Liver (tissue), 9 donors: ENCODE measurements around the gene ANXA10. TPM values are rescaled to one million over a fixed set of nuclear protein-coding genes. Genes with fewer than 3 reads are reported as not detected.

Source experiments
- DNase-seq: peaks from one replicate; pipeline ENCODE4 v3.0.0-alpha.2; 2017; ENCODE audit warnings: low spot score
- H3K27ac ChIP-seq, 2 donors: one replicate each; pipeline ENCODE4 v1.7.0; 2013; ENCODE audit warnings: inconsistent platforms in 2 of 2, low read length in 2 of 2, control low read depth in 1 of 2, low read depth in 1 of 2, mild to moderate bottlenecking in 1 of 2
- H3K27me3 ChIP-seq, 4 donors: one replicate each; pipeline versions ENCODE4 v1.6.1 to v1.7.0; 2013; ENCODE audit warnings: low read length in 3 of 4, inconsistent platforms in 1 of 4, mild to moderate bottlenecking in 1 of 4, moderate library complexity in 1 of 4; ENCODE audit not compliant: control insufficient read depth in 4 of 4, insufficient read depth in 4 of 4
- H3K36me3 ChIP-seq, 4 donors: one replicate each; pipeline versions ENCODE4 v1.6.1 to v1.7.0; 2013; ENCODE audit warnings: low read length in 3 of 4, mild to moderate bottlenecking in 3 of 4, low read depth in 1 of 4, moderate library complexity in 1 of 4; ENCODE audit not compliant: control insufficient read depth in 4 of 4, insufficient read depth in 3 of 4
- H3K4me1 ChIP-seq, 4 donors: one replicate each; pipeline versions ENCODE4 v1.6.1 to v1.7.0; 2013; ENCODE audit warnings: low read length in 3 of 4, mild to moderate bottlenecking in 3 of 4, moderate library complexity in 1 of 4; ENCODE audit not compliant: control insufficient read depth in 4 of 4, insufficient read depth in 4 of 4
- H3K4me3 ChIP-seq, 3 donors: one replicate each; pipeline versions ENCODE4 v1.6.1 to v1.7.0; 2013; ENCODE audit warnings: low read length in 3 of 3, control low read depth in 1 of 3, low read depth in 1 of 3, mild to moderate bottlenecking in 1 of 3
- H3K9ac ChIP-seq, 2 donors: one replicate each; pipeline ENCODE4 v1.7.0; 2013; ENCODE audit warnings: low read length in 2 of 2, mild to moderate bottlenecking in 2 of 2, moderate library complexity in 2 of 2, control low read depth in 1 of 2, low read depth in 1 of 2
- H3K9me3 ChIP-seq, 4 donors: one replicate each; pipeline versions ENCODE4 v1.6.1 to v1.7.0; 2013; ENCODE audit warnings: low read length in 3 of 4; ENCODE audit not compliant: control insufficient read depth in 4 of 4
- ATF3 ChIP-seq: IDR thresholded peaks from 2 replicates; pipeline ENCODE4 v1.6.1; 2016; ENCODE audit warnings: antibody characterized with exemption
- FOXA2 ChIP-seq: IDR thresholded peaks from 2 replicates; pipeline ENCODE4 v1.6.1; 2016; ENCODE audit warnings: antibody characterized with exemption
- HNF4G ChIP-seq: IDR thresholded peaks from 2 replicates; pipeline ENCODE4 v1.6.1; 2016; ENCODE audit warnings: antibody characterized with exemption
- JUND ChIP-seq, 2 donors: IDR thresholded peaks; 2 replicates each; pipeline ENCODE4 v1.6.1; 2016; ENCODE audit warnings: antibody characterized with exemption in 2 of 2
- RAD21 ChIP-seq, 2 donors: IDR thresholded peaks; 2 replicates each; pipeline ENCODE4 v1.6.1; 2016; ENCODE audit warnings: antibody characterized with exemption in 2 of 2, mild to moderate bottlenecking in 2 of 2
- REST ChIP-seq: IDR thresholded peaks from 2 replicates; pipeline ENCODE4 v1.6.1; 2016; ENCODE audit warnings: antibody characterized with exemption, mild to moderate bottlenecking
- SP1 ChIP-seq: IDR thresholded peaks from 2 replicates; pipeline ENCODE4 v1.6.1; 2018; ENCODE audit warnings: antibody characterized with exemption, mild to moderate bottlenecking
- TAF1 ChIP-seq: conservative IDR thresholded peaks from 2 replicates; pipeline ENCODE4 v1.6.1; 2016; ENCODE audit warnings: antibody characterized with exemption, mild to moderate bottlenecking
- YY1 ChIP-seq: IDR thresholded peaks from 2 replicates; pipeline ENCODE4 v1.6.1; 2016; ENCODE audit warnings: antibody characterized with exemption, mild to moderate bottlenecking
- ZBTB33 ChIP-seq: IDR thresholded peaks from 2 replicates; pipeline ENCODE4 v1.6.1; 2016; ENCODE audit warnings: antibody characterized with exemption
- WGBS: extraction: QIAGEN DNeasy Blood & Tissue Kit; methylation state at CpG from one replicate; pipeline ENCODE4 v1.1.7; 2013; 5-methylcytosine and 5-hydroxymethylcytosine counted together
- polyA plus RNA-seq, 2 donors: library from polyadenylated mRNA; stranded (reverse) in 1 of 2; unstranded in 1 of 2; fragments of 200-250 nt in 1 of 2; fragments of >200 nt in 1 of 2; fragmentation: Nextera tagmentation in 1 of 2; extraction: Ambion mirVana in 1 of 2; gene quantifications; one replicate each; pipeline versions ENCODE4 v1.2.1 to v1.2.3, GENCODE V29; 2013 to 2015
- total RNA-seq, 2 donors: library from RNA; depleted of rRNA; stranded (reverse); fragments of >200 nt; gene quantifications; one replicate each; pipeline ENCODE4 v1.2.3, GENCODE V29; 2014
- donor health status: healthy.
- donor health status: healthy.
- donor health status: healthy.
- donor health status: healthy.
- donor health status: healthy.

Gene ANXA10
- total and polyA plus RNA-seq, 4 donors, result 6.3 to 45.4 (median 28.3) TPM

- H3K27me3 ChIP-seq, result no peaks in the 10 kb centered on the region
- H3K4me1 ChIP-seq, result peaks cover 0 to 17% (median 8%) of the 10 kb centered on the region in 4 donors
- H3K27ac ChIP-seq, result no peak overlapping the region
- DNase-seq, result no peak
- TF ChIP-seq ATF3, result no peak
- no peak for TF ChIP-seq ZBTB33
- TF ChIP-seq HNF4G, result no peak
- H3K4me3 ChIP-seq, result no peak overlapping the region
- H3K36me3 ChIP-seq, result peaks cover 0 to 6% (median 1%) of the 10 kb centered on the region in 4 donors
- WGBS, result 95% methylated on average over 6 of the region's 6 CpGs
- no peak overlapping the region for H3K9ac ChIP-seq
- no peaks in the 10 kb centered on the region for H3K9me3 ChIP-seq
These were observed 82.0 kb downstream of the ANXA10 start for GRCh38 chr4:168174308-168174707.

GRCh38 chr4:168177546-168178149 is 85.3 kb downstream of the ANXA10 start:
- no peak for DNase-seq
- no peak overlapping the region for H3K27ac ChIP-seq

GRCh38 chr4:168183717-168184571 is 91.6 kb downstream of the ANXA10 start:
- H3K9ac ChIP-seq, result no peak overlapping the region
- no peaks in the 10 kb centered on the region for H3K4me1 ChIP-seq
- H3K4me3 ChIP-seq, result no peak overlapping the region
- H3K27me3 ChIP-seq, result no peaks in the 10 kb centered on the region
- no peak overlapping the region for H3K27ac ChIP-seq
- 44% methylated on average over 6 of the region's 6 CpGs for WGBS
- H3K36me3 ChIP-seq, result peaks cover 3 to 46% (median 40%) of the 10 kb centered on the region in 4 donors
- no peak for DNase-seq
- H3K9me3 ChIP-seq, result no peaks in the 10 kb centered on the region
- no peak for TF ChIP-seq TAF1
- TF ChIP-seq JUND (IDR thresholded peaks at IDR 0.05), result no peak
- no peak for TF ChIP-seq YY1
- TF ChIP-seq SP1, result no peak
- TF ChIP-seq REST, result no peak
- TF ChIP-seq RAD21 (IDR thresholded peaks at IDR 0.05), result peak; percentile 62 to 80
- TF ChIP-seq FOXA2, result no peak

More at GRCh38 chr4:168177546-168178149, 85.3 kb downstream of the ANXA10 start:
- TF ChIP-seq ATF3 (no peak), HNF4G (no peak), ZBTB33 (no peak)
- Histone ChIP-seq H3K4me1 (peaks cover 0 to 17% (median 8%) of the 10 kb centered on the region in 4 donors), H3K4me3 (no peak overlapping the region), H3K27me3 (no peaks in the 10 kb centered on the region), H3K36me3 (peaks cover 0 to 19% (median 7%) of the 10 kb centered on the region in 4 donors), H3K9ac (no peak overlapping the region), H3K9me3 (no peaks in the 10 kb centered on the region)
- WGBS, result 45% methylated on average over 5 of the region's 5 CpGs
